Stimulated activated CD4-positive, alpha-beta T cell treated with anti-CD3 and anti-CD28 coated beads, Interleukin-1b, Interleukin-23, amount 100 ng/mL, for 4 hours (primary cell): ENCODE measurements around the gene FAM174B.

Experiments
- DNase-seq, 2 donors: peaks; one replicate each; pipeline ENCODE4 v3.0.0-alpha.2; 2020; ENCODE audit warnings: low read depth in 2 of 2

FAM174B gene

DNA sequence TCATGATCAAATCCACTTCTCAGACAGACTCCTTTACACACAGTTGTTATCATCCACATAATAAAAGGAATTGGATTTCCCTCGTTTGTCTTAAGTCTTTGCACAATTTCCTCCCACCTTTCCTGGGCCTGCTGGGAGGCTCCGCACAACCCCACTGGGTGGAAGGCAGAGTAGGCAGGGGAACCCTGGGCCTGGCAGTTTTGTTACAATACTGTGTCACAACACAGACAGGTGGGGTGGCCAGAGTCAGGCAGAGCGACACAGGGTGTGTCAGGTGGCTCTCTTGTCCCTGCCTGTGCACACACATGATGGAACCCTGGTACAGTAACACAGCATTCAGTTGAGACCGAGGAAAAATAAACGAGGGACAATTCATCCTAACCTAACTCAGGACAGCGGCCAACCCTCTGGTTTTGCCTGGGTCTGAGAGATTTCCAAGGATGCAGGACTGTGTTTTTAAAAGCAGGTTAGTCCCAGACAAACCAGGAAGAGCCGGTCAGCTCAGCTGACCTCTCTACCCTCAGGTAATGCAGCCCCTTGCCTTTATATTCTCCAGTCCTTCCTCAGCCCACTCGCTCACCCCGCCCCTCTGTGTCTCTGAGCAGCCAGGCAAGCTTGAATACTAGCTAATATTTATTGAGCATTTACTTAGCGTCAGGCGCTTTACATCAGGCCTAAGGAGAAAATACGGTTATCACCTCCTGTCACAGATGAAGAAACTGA, 8.8 kb upstream of the FAM174B start:
- no peak for DNase-seq

- no peak for DNase-seq
Observed at GRCh38 chr15:92663250-92663951, 7.8 kb upstream of the FAM174B start.

GRCh38 chr15:92662762-92663161, 7.2 kb upstream of the FAM174B start:
- DNase-seq, result no peak

GRCh38 chr15:92661956-92662355, 6.4 kb upstream of the FAM174B start:
- no peak for DNase-seq

DNA sequence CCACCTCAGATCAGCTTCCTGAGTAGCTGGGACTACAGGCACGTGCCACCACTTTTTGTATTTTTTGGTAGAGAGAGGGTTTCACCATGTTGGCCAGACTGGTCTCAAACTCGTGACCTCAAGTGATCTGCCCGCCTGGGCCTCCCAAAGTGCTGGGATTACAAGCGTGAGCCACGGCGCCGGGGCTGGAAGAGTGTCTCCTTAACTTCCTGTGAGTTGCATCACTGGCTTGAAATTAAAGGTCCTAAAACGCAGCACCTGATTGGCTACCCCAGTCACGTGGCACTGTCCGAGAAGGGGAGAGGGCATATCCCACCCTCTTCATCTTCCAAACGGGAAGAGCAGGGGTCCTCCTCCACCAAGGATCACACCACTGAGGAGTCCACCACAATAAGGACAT, 5.5 kb upstream of the FAM174B start:
- no peak for DNase-seq

GRCh38 chr15:92657486-92657885, 1.9 kb upstream of the FAM174B start:
- no peak for DNase-seq

GRCh38 chr15:92656089-92656488, 514 bp upstream of the FAM174B start:
- no peak for DNase-seq

- no peak for DNase-seq
Observed at GRCh38 chr15:92654662-92655061, 913 bp downstream of the FAM174B start.

GRCh38 chr15:92653836-92654539, 1.6 kb downstream of the FAM174B start:
- no peak for DNase-seq

GRCh38 chr15:92653366-92653765, 2.2 kb downstream of the FAM174B start:
- DNase-seq, result no peak

DNA sequence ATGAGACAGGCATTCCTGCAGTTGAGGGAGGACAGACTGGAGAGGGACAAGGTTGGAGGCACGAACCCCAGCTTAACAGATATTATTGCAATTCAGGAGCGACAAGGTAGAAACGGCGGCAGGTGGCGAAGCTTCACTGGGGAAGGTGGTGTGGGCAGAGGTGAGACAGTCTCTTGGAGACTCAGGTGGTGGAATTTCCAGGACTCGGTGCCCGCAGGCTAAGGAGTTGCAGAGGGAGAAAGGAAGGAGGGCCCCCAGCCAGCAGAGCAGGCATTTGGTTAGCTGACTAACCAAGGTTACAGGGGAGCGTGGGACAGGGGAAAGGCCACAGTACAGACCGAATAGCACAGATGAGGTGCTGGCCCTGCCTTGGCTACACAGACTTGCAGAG, 3.0 kb downstream of the FAM174B start:
- DNase-seq, result no peak

DNA sequence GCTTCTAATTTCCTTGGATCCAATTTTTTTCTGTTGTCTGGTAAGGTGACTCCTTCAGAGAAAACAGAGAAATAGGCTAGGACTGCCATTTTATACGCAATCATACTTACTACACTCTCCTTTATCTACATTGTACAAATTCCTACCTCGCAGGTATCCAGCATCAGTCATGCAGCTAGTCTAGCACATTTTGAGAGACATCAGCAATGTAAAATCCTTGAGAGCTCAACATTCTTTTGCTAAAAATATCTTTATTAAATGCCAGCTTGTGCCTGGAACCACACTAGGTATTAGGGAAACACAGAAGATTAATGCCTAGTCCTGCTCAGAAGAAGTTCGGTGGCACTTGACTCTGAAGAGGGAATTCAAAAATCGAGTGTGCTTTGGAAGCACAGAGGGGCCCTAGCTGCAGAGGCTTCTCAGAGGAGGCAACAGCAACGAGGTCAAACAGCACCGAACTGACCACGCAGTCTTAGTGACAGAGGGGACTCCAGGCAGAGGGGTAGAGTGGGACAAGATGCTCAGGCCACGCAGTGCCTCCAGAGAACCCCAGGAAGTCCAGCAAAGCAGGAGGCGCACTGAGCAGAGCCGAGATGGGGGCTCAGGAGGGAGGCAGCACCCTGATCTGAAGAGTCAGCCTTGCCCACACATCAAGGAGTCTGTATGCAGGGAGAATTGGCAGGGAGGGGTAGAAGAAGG, 3.5 kb downstream of the FAM174B start:
- DNase-seq, result no peak

DNA sequence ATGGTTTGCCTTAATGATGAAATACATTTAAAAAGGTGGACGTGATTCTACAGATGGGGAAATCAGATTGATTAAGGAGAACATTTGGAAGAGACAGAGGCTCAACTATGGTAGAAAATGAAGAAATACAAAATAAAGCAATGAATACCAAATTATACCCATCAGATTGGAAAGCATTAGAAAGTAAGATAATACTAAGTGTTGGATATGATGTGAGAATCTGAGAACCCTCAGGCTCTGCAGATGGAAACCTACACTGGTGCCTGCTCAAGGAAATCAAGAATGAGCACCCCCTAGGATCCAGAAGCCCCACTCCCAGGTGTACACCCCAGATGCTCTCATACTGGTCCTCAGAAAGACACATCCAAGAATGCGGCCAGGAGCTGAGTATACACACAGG, 4.6 kb downstream of the FAM174B start:
- no peak for DNase-seq

GRCh38 chr15:92650256-92650655, 5.3 kb downstream of the FAM174B start:
- no peak for DNase-seq

DNA sequence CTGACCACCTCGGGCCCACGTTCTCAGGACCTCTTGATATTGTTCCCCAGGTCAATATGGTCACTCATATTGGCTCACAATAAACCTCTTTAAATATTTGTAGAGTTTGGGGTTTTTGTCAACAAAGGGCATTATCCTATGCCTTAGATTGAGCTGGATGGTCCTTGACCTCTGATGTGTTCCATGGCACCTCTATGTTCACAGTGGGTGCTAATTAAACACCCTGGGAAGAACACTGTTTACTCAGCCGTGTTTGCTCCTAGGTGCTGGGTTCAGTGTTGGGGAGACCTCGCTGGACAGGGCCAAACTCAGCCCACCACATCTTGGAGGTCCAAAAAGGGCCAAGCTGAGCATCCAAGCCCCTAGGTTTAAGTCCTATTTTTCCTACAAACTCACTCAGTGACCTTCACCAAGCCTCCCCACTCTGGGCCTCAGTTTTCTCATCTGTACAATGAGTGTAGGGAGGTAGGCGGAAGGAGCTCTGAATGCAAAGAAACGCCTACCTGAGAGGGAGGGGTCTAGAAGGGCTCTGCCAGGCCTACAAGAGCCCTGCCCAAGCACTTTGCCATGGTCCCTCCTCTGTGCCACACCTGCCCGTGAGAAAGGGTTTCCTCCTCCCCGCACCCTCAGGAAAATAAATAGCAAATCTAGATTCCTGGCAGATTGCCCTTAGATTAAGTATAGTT, 7.2 kb downstream of the FAM174B start:
- DNase-seq, result no peak

DNA sequence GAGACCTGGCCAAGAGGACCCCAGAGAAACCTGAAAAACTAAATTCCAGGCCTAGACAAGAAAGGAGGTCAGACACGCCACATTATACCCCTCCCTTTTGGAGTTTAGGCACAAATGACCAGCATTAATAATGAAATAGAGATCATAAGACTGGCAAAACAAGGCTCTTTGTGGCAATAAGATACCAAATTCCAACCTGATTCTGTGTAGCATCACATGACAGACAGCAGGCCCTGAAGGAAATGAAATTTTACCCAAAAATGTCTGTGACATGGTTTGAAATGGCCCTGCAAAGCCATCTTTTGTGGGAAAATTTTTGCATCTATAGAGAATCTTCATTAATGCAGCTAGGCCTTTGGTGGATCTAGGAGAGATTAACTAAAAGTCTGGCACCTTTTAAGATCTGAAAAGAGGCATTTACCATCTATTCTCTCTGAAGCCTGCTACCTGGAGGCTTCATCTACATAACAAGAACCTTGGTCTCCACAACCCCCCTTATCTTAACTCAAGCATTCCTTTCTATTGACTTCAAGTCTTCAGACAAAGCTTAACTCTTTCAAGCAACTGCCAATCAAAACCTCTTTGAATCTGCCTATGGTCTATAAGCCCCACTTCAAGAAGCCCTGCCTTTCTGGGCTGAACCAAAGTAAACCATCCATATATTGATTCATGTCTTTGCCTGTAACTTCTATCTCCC, 8.0 kb downstream of the FAM174B start:
- DNase-seq, result no peak

DNA sequence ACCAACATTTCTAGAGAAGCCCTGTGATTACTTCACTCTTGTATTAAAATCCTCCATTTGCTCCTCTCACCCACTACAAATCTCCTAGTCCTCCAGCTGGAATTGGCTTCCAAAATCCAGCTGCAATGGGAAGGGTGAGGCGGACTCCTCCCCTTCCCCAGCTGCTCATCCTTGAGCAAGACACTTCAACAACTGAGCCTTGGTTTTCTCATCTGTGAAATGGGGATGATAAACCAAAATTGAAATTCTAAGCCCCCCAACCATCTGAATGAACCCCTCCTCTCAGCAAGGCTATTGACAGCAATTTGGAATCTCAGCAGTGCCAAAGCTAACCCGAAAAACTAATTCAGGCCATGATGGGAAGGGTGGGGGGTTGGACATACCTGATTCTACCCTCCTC, 9.4 kb downstream of the FAM174B start:
- DNase-seq, result no peak

GRCh38 chr15:92645731-92646130, 9.8 kb downstream of the FAM174B start:
- no peak for DNase-seq

- no peak for DNase-seq
Observed at GRCh38 chr15:92645051-92645631, 10.4 kb downstream of the FAM174B start.
